ENCODE data around the gene CD300A. TPM values are rescaled to one million over a fixed set of nuclear protein-coding genes. Genes with fewer than 3 reads are reported as not detected.

The CD300A gene
- total RNA-seq, 1 experiment from 2014 or later = 0.71 TPM

GRCh38 chr17:74442670-74443515 lies 23.5 kb upstream of the CD300A start:
- intact Hi-C loops (cut with micrococcal nuclease) = loop anchor here (1.0 to 5.0 kb wide), 2 partner anchors 26 to 231 kb away; partner anchors contain the start of gene TTYH2
- no peak; the same call in 1 of the 2 replicates for TF ChIP-seq CBX3 (IDR thresholded peaks at IDR 0.05; ENCODE audit: low read depth)
- TF ChIP-seq MAX (IDR thresholded peaks at IDR 0.05) = peak; percentile 86
- TF ChIP-seq ZNF274 (IDR thresholded peaks at IDR 0.05; ENCODE audit: low read depth, low read length) = no peak
- no peak for TF ChIP-seq POLR2A (IDR thresholded peaks at IDR 0.05; ENCODE audit: borderline replicate concordance, extremely low read depth, insufficient read depth, insufficient read length)
- no peak for TF ChIP-seq EZH2phosphoT487 (IDR thresholded peaks at IDR 0.05; ENCODE audit: borderline replicate concordance)
- TF ChIP-seq POLR2AphosphoS5 (IDR thresholded peaks at IDR 0.05; ENCODE audit: low read depth, low read length) = peak; percentile 90
- TF ChIP-seq EGR1 (IDR thresholded peaks at IDR 0.05; ENCODE audit: low read depth) = no peak; the same call in 1 of the 2 replicates
- TF ChIP-seq SP1 (IDR thresholded peaks at IDR 0.05; ENCODE audit: low read depth) = peak; percentile 87
- no peak; the same call in 1 of the 2 replicates for TF ChIP-seq ELF1 (IDR thresholded peaks at IDR 0.05; ENCODE audit: borderline replicate concordance, low read depth)
- no peak for TF ChIP-seq SRF (IDR thresholded peaks at IDR 0.05; ENCODE audit: low read depth)
- no peak for TF ChIP-seq REST (IDR thresholded peaks at IDR 0.05; ENCODE audit: low read depth)
- no peak for TF ChIP-seq CEBPB (IDR thresholded peaks at IDR 0.05; ENCODE audit: low read depth)
- peak; percentile 70; the same call in 1 of the 2 replicates for TF ChIP-seq SIN3A (IDR thresholded peaks at IDR 0.05; ENCODE audit: low read depth)
- no peak for TF ChIP-seq EZH2 (IDR thresholded peaks at IDR 0.05)
- TF ChIP-seq TCF7L2 (IDR thresholded peaks at IDR 0.05; ENCODE audit: borderline replicate concordance, extremely low read depth, insufficient read depth, insufficient read length) = peak; percentile 96
- TF ChIP-seq CTCF (IDR thresholded peaks at IDR 0.05 in 2 of 3, conservative IDR thresholded peaks at IDR 0.05 in 1 of 3; ENCODE audit: borderline replicate concordance in 1 of 3, insufficient read depth in 1 of 3, low read depth in 2 of 3, low read length in 2 of 3) = no peak
- no peak; the same call in none of the 2 replicates for TF ChIP-seq JUND (IDR thresholded peaks at IDR 0.05)
- no peak for TF ChIP-seq ZBTB33 (IDR thresholded peaks at IDR 0.05; ENCODE audit: extremely low read depth, insufficient replicate concordance, low read length)

More at GRCh38 chr17:74442670-74443515, 23.5 kb upstream of the CD300A start:
- Histone ChIP-seq H3K36me3 (ENCODE audit: control insufficient read depth in 1 of 2, insufficient read depth in 2 of 2, low read length in 2 of 2) (peaks cover 10 to 17% of the 10 kb centered on the region in 2 experiments; a peak in 3 of 4 replicates), H3K27ac (ENCODE audit: low read depth, low read length) (peak overlapping the region; percentile 84), H3K4me1 (ENCODE audit: control insufficient read depth in 1 of 2, insufficient read depth in 2 of 2, low read length in 2 of 2) (peaks cover 24 to 26% of the 10 kb centered on the region in 2 experiments), H4K20me1 (ENCODE audit: insufficient read depth) (no peaks in the 10 kb centered on the region), H3K9me3 (ENCODE audit: control insufficient read depth in 1 of 2, insufficient read depth in 1 of 2, low read depth in 1 of 2, low read length in 2 of 2) (peaks cover 7 to 10% of the 10 kb centered on the region in 2 experiments; a peak in 3 of 4 replicates), H3K9me2 (ENCODE audit: insufficient read depth) (no peaks in the 10 kb centered on the region), H3K27me3 (ENCODE audit: insufficient read depth, low read length) (no peaks in the 10 kb centered on the region), H3K9ac (ENCODE audit: low read length) (peak overlapping the region; percentile 58), H3K79me2 (ENCODE audit: insufficient read depth, low read length) (no peaks in the 10 kb centered on the region), H3K4me2 (ENCODE audit: low read length) (peak overlapping the region; percentile 80), H2AFZ (ENCODE audit: low read depth, low read length, poor library complexity, severe bottlenecking) (peak overlapping the region; percentile 20), H3K4me3 (replicated peaks in 1 of 2; ENCODE audit: low read depth in 1 of 2, low read length in 2 of 2) (peak overlapping the region; percentile 39 to 54)
- no TSS peak for BruUV-seq (replicated peaks)
- DNase-seq (ENCODE audit: low read depth, low spot score) = peak; percentile 89
- RAD21 ChIA-PET (ENCODE audit: low non-redundant PET in 1 of 2, low total read pairs in 2 of 2, uncharacterized antibody in 2 of 2, unreplicated experiment in 2 of 2) = interaction anchor here (0.6 to 1.9 kb wide), 6 partner anchors 10 to 64 kb away, joined by 3 to 6 read pairs (median 4); no protein-coding TSS in a partner anchor
- peak; percentile 89 for ATAC-seq
- CTCF ChIA-PET = interaction anchor here (1.2 to 1.7 kb wide), 5 partner anchors 11 to 75 kb away, joined by 3 to 6 read pairs (median 5); no protein-coding TSS in a partner anchor
- POLR2A ChIA-PET = interaction anchor here (1.0 to 1.9 kb wide), 3 partner anchors 11 to 64 kb away, joined by 3 to 12 read pairs (median 5); no protein-coding TSS in a partner anchor
